ENCODE measurements around the gene LDLRAD4.

DNA sequence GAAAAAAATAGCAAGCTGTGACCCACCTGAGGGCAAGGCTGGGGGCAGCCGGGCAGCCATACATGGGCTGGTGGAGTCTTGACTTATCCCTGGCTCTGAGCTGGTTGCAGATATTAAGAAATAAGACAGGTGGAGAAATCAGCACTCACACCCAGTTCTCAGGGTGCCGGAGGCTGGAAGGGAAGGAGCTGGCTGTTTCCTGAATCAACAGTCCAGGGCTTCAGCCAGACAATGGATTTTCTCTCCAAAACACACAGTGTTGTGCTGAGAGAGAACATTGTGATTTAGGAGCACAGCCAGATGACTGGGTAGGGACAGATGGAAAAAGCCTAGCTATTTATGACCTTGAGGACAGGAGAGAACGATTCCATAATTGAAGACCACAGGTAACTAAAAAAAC lies 208.8 kb downstream of the LDLRAD4 start:
- TF ChIP-seq ZFP30 (CRISPR knock-in tag; IDR thresholded peaks at IDR 0.05) = no peak
- no peak for TF ChIP-seq GLIS3 (CRISPR knock-in tag; IDR thresholded peaks at IDR 0.05)
- no peak for TF ChIP-seq SNAI2 (CRISPR knock-in tag; IDR thresholded peaks at IDR 0.05)
- no peak for TF ChIP-seq ZC3H10 (CRISPR knock-in tag; IDR thresholded peaks at IDR 0.05)
- TF ChIP-seq, protein P1, sequence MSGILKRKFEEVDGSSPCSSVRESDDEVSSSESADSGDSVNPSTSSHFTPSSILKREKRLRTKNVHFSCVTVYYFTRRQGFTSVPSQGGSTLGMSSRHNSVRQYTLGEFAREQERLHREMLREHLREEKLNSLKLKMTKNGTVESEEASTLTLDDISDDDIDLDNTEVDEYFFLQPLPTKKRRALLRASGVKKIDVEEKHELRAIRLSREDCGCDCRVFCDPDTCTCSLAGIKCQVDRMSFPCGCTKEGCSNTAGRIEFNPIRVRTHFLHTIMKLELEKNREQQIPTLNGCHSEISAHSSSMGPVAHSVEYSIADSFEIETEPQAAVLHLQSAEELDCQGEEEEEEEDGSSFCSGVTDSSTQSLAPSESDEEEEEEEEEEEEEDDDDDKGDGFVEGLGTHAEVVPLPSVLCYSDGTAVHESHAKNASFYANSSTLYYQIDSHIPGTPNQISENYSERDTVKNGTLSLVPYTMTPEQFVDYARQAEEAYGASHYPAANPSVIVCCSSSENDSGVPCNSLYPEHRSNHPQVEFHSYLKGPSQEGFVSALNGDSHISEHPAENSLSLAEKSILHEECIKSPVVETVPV (CRISPR knock-in tag; IDR thresholded peaks at IDR 0.05) = no peak
- no peak for TF ChIP-seq RARB (CRISPR knock-in tag; IDR thresholded peaks at IDR 0.05)

Data from SK-N-SH treated with all-trans-retinoic acid at 6 μM for 48 hours (cell line).